Measurements from ENCODE around the gene TUBGCP6. TPM values are rescaled to one million over a fixed set of nuclear protein-coding genes. Genes with fewer than 3 reads are reported as not detected.
"Not testable (repeated sequence)": the region's sequence is repeated elsewhere in the genome, so short reads cannot be mapped to it uniquely, and the experiment has no call there.

The TUBGCP6 gene
- total RNA-seq, 1 experiment from 2014 or later, result 13.0 TPM

DNA sequence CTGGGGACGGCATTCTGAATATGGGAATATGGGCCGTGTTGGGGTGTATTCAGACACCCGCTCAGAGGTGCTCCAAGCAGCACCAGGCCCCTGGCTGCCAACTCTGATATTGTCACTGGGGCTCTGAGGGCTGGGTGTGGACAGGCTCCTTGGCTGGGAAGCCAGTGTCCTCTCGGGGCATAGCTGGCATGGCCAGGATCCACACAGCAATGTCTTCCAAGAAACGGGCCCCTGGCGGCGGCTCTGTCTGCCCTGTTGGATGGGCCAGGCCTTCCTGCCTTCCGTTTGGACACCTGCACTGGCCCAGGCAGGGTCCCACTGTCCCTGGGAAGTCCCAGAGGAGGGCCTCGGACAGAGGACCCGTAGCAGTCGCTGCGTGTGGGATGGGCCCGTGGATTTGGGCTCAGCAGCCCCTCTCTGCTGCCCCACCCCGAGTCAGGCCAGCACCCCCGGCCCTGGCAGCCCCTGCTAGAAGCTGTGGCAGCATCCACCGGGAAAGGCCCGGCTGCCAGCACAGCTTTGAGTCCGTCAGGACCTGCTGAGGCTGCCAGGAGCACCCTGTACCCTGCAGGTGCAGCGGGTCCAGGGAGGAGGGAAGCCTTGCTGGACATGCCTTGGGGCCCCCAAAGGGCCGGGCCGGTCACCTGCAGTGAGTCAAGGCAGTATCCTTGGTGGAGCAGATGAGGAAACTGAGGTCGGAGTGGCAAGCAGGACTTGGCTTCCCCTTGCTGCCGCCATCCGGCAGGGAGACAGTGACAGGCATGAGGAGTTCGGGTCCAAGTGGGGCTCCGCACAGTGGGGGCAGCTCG lies 70.2 kb downstream of the TUBGCP6 start:
- no peak for DNase-seq (ENCODE audit: extremely low read depth, low read depth)

DNA sequence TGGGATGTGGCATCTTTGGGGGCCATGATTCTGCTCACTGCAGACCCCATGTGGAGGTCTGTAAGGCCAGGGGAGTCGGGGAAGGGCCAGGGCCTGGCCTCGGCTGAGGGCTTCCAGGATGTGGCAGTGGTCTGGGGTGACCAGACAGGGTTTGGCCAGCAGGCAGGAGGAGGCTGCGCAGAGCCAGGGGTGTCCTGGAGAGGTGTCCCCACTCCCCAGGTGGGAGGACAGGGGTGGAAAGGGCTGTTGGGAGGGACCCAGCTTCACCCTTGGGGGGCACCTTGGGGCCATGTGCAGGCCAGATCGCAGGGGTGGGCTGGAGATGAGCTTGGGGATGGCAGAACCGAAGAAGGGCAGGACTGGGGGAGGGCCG lies 70.9 kb downstream of the TUBGCP6 start:
- no peak for DNase-seq (ENCODE audit: extremely low read depth, low read depth)

DNA sequence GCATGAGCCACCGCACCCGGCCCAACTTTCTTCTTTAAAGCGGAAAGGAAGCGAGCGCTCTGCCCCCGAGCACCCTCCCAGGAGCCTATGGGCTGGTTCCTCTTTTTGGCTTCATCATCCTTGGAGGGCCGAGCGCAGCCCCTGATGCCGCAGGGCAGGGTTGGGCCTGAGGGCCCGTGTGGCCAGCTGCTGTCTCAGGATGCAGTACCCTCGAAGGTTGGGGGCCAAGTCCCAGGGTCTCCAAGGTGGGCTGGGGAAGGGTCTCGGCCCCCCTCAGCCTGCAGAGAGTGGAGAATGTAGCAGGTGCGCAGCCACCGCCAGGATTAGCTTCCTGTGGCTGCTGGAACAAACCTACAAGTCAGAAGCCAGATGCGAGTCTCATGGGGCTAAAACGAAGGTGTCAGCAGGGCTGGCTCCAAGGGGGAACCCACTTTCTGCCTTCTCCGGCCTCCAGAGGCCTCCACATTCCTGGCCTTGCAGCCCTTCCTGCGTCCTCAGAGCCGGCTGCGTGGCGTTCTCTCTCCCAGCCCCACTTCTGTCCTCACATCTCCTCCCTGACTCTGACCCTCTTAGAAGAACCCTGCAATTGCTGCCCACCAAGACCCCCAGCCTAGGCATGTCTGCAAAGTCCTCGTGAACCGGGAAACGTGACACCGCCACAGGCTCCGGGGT lies 71.4 kb downstream of the TUBGCP6 start:
- DNase-seq (ENCODE audit: extremely low read depth, low read depth), result no peak

DNA sequence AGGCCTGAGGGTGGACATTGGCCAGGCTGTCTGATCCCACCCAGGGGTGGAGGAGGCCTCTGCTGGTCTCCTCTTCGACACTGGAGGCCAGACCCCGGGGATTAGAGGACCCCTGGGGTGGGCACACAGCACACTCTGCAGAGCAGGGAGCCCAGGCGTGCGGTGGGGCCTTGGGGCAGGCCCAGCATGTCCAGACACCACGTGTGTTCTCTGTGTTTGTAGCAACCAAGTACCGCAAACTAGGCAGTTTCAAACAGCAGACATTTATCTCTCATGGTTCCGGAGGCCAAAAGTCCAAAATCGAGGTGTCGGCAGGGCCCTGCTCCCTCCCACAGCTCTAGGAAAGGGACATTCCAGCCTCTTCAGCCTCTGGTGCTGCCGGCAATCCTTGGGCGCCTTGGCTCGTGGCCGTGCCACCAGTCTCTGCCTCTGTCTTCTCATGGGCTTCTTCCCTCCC lies 72.8 kb downstream of the TUBGCP6 start:
- DNase-seq (ENCODE audit: extremely low read depth, low read depth), result no peak

DNA sequence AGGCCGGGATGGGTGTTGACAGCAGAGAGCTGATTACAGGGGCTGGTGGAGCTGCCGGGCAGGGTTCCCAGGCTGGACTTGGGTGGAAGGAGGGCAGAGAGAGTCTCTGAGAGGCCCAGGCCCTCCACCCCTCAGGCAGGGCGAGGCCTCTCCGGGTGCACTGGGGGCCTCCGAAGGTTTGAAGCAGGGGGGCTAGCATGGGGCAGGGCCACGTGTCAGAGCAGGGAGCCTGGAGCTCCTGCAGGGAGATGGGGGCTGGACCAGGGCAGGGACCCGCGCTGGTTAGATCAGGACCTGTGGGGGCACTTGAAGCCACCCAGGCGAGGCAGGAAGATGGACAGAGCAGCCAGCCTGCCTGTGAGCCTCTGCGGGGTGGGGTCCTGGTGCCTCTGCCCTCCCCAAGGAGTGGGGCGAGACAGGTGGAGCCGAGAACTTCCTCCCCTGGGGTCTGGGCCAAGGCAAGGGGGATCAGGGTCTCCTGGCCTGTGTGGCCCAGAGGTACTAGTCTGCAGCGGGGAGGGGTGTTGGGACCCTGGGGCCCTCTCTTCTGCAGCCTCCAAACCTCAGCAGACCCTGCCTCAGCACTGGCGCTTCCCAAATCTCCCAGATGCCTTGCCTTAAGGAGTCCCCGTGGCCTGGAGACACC lies 73.4 kb downstream of the TUBGCP6 start:
- DNase-seq (ENCODE audit: extremely low read depth, low read depth), result no peak

DNA sequence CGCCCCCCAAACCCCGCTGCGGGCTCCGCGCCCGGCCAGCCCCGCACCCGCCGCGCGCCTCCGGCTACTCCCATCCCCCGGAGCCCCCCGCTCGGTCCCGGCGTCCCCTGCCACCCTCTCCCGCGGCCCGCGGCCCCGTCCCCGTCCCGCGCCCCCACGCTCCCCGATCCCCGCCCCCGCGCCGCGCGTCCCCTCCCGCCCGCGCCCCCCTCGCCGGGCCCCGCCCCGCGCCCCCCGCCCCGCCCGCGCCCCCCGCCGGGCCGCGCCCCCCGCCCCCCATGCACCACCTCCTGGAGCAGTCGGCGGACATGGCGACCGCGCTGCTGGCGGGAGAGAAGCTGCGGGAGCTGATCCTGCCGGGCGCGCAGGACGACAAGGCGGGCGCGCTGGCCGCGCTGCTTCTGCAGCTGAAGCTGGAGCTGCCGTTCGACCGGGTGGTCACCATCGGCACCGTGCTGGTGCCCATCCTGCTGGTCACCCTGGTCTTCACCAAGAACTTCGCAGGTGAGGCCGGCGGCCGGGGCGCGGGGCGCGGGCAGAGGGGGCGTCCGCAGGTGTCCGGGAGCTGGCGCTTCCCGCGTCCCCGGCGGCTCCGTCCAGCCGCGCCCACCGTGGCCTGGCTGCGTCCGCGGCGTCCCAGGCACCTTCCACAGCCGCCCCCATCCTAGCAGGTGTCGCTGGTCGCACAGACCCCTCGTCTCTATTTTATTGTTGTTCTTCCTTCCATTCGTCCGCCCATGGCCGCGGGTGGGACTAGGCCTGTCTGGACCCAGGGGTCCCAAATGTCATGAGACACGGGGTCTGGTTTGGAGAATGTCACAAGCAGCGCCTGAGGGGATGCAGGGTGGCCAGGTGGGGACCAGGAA lies 74.1 kb downstream of the TUBGCP6 start, which contains the start of gene PANX2:
Gene PANX2 (plus strand): TSS at position 279 of the 866 bp plus-strand sequence. CDS start 0 bp downstream, at position 279.
- DNase-seq (ENCODE audit: extremely low read depth, low read depth), result no peak

DNA sequence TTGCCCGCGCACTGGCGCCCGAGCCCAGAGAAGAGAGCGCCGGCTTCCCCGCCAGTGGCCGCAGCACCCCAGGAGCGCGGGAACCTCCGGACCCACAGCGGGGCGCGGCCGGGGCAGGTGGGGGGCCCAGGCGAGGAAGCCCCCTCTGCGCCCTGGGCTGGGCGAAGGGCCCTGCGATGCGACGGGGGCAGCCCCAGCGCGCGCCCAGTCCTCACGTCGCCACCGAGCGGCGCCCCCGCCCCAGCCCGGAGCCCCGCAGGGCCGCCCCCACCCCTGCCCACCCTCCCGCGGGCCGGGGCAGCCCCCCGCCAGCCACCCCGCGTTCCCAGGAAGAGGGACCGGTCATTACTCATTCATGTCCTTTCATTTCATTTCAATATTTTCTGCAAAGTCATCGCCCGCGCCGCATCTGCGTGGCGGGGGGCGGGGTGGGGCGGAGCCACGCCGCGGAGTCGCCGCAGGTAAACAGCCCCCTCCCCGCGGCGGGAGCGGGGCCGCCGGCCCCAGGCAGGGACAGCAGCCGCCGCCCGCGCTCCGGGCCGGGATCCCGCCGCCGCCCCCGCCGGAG lies 75.0 kb downstream of the TUBGCP6 start:
- DNase-seq (ENCODE audit: extremely low read depth, low read depth), result peak; percentile 34

DNA sequence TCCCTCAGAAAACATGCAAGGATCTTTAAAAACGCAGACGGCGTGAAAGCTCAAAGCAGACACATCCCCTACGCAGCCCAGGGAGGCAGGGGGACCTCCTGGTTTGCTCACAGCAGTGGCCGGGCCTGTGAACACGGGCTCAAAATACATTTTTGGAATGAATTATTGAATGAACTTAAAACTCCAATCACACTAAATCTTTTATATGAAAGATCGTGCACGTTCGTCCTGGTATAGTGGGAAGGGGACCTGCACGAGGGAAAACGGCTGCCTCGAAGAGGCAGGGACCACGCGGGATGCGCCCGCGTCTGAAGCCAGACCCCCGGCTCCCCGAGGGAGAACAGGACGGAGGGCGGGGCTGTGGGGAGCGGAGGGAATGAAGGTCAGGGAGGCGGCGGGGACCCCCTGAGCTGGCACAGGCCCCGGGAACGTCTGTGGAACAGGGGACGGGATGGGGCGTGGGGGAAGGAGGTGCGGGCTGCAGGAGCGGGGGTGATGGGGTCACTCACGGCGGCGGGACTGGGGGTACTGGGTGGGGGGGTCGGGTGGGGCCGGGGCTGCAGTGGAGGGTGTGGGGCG lies 75.6 kb downstream of the TUBGCP6 start:
- no peak for DNase-seq (ENCODE audit: extremely low read depth, low read depth)

DNA sequence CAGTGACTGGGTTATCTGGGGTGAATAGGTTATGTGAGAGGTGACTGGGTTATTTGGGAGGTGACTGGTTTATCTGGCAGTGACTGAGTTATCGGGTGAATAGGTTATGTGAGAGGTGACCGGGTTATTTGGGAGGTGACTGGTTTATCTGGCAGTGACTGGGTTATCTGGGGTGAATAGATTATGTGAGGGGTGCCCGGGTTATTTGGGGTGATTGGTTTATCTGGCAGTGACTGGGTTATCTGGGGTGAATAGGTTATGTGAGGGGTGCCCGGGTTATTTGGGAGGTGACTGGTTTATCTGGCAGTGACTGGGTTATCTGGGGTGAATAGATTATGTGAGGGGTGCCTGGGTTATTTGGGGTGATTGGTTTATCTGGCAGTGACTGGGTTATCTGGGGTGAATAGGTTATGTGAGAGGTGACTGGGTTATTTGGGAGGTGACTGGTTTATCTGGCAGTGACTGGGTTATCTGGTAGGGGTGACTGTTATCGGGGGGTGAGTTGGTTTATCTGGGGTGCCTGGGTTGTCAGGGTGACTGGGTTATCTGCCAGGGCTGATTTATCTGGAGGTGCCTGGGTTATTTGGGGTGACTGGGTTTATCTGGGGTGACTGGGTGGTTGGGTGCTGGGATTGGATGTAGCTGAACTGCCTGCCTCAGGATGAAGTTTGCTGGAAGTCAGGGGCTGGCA lies 76.2 kb downstream of the TUBGCP6 start:
- DNase-seq (ENCODE audit: extremely low read depth, low read depth), result not testable (repeated sequence)

DNA sequence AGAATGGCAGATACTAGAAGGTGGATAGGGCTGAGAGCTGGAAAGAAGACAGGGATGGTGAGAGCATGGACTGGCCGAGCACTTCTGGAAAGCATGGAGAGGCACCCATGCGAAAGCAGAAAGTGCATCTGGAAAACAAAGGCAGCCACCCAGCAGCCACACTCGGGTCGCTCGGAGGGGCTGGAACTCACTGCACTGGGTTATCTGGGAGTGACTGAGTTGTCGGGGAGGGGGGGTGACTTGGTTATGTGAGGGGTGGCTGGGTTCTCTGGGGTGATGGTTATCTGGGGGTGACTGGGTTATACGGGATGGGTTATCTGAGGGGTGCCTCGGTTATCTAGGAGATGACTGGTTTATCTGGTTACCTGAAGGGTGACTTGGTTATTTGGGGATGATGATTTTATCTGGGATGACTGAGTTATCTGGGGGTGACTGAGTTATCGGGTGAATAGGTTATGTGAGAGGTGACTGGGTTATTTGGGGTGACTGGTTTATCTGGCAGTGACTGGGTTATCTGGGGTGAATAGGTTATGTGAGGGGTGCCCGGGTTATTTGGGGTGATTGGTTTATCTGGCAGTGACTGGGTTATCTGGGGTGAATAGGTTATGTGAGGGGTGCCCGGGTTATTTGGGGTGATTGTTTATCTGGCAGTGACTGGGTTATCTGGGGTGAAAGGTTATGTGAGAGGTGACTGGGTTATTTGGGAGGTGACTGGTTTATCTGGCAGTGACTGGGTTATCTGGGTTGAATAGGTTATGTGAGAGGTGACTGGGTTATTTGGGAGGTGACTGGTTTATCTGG lies 76.9 kb downstream of the TUBGCP6 start:
- no peak for DNase-seq (ENCODE audit: extremely low read depth, low read depth)

Other genes starting within 250 kb of the TUBGCP6 start
- gene IL17REL, start 232.3 kb downstream of the TUBGCP6 start, total RNA-seq (2014; rRNA removed; shearing (Covaris generic)), result not detected in 2 replicates
- not detected in 2 replicates for gene TTLL8, start 186.7 kb downstream of the TUBGCP6 start, total RNA-seq (2014; rRNA removed; shearing (Covaris generic))
- gene MLC1, start 159.6 kb downstream of the TUBGCP6 start, total RNA-seq (2014; rRNA removed; shearing (Covaris generic)), result not detected in 2 replicates
- gene MOV10L1, start 155.0 kb downstream of the TUBGCP6 start, total RNA-seq (2014; rRNA removed; shearing (Covaris generic)), result 0.07 TPM in 1 of 2 replicates, not detected in the other
- gene PANX2, start 74.3 kb downstream of the TUBGCP6 start, total RNA-seq (2014; rRNA removed; shearing (Covaris generic)), result 4.2 and 4.7 TPM in 2 replicates
- 21.7 and 26.1 TPM in 2 replicates for gene TRABD, start 59.1 kb downstream of the TUBGCP6 start, total RNA-seq (2014; rRNA removed; shearing (Covaris generic))
- 11.5 and 12.8 TPM in 2 replicates for gene SELENOO, start 44.0 kb downstream of the TUBGCP6 start, total RNA-seq (2014; rRNA removed; shearing (Covaris generic))
- 13.9 and 14.4 TPM in 2 replicates for gene HDAC10, start 6.2 kb upstream of the TUBGCP6 start, total RNA-seq (2014; rRNA removed; shearing (Covaris generic))
- 22.0 and 24.9 TPM in 2 replicates for gene MAPK12, start 16.7 kb upstream of the TUBGCP6 start, total RNA-seq (2014; rRNA removed; shearing (Covaris generic))
- 1.3 and 1.8 TPM in 2 replicates for gene MAPK11, start 25.4 kb upstream of the TUBGCP6 start, total RNA-seq (2014; rRNA removed; shearing (Covaris generic))
- gene PLXNB2, start 62.6 kb upstream of the TUBGCP6 start, total RNA-seq (2014; rRNA removed; shearing (Covaris generic)), result 51.2 and 52.5 TPM in 2 replicates
- 0.81 and 1.5 TPM in 2 replicates for gene DENND6B, start 82.0 kb upstream of the TUBGCP6 start, total RNA-seq (2014; rRNA removed; shearing (Covaris generic))
- 23.6 and 24.5 TPM in 2 replicates for gene PPP6R2, start 98.3 kb upstream of the TUBGCP6 start, total RNA-seq (2014; rRNA removed; shearing (Covaris generic))
- gene SBF1, start 230.0 kb upstream of the TUBGCP6 start, total RNA-seq (2014; rRNA removed; shearing (Covaris generic)), result 37.0 and 40.3 TPM in 2 replicates
- 8.9 and 9.2 TPM in 2 replicates for gene ADM2, start 236.5 kb upstream of the TUBGCP6 start, total RNA-seq (2014; rRNA removed; shearing (Covaris generic))
- gene MIOX, start 241.8 kb upstream of the TUBGCP6 start, total RNA-seq (2014; rRNA removed; shearing (Covaris generic)), result 0.27 and 0.29 TPM in 2 replicates